Measurements from ENCODE around the gene HASPIN. TPM values are rescaled to one million over a fixed set of nuclear protein-coding genes. Genes with fewer than 3 reads are reported as not detected.

Gene HASPIN
- total RNA-seq, 2 experiments from 2014 or later: 20.7 to 21.3 TPM

DNA sequence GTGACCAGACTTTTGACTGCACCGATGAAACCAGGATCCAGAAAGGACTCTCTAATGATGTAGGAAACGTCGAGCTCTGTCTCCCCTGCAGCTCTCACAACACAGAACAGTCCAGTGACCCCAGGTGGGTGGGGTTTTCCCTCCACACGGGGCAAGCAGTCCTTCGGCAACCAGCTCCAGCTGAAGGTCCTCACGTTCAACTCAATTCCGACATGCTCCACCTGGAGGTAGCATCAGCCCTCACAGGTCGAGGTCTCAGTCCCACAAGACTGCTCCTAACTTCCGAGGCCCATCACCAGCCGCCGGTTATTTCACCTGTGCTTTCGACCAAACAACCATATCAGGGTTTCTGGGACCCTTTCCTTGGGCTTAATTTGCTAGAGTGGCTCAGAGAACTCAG lies 49.1 kb downstream of the HASPIN start:
- intact Hi-C loops (cut with micrococcal nuclease): no loop called here
- TF ChIP-seq, protein P1, sequence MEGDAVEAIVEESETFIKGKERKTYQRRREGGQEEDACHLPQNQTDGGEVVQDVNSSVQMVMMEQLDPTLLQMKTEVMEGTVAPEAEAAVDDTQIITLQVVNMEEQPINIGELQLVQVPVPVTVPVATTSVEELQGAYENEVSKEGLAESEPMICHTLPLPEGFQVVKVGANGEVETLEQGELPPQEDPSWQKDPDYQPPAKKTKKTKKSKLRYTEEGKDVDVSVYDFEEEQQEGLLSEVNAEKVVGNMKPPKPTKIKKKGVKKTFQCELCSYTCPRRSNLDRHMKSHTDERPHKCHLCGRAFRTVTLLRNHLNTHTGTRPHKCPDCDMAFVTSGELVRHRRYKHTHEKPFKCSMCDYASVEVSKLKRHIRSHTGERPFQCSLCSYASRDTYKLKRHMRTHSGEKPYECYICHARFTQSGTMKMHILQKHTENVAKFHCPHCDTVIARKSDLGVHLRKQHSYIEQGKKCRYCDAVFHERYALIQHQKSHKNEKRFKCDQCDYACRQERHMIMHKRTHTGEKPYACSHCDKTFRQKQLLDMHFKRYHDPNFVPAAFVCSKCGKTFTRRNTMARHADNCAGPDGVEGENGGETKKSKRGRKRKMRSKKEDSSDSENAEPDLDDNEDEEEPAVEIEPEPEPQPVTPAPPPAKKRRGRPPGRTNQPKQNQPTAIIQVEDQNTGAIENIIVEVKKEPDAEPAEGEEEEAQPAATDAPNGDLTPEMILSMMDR (IDR thresholded peaks at IDR 0.05): no peak
- POLR2A ChIA-PET: interaction anchor here (0.8 kb wide), 1 partner anchor 10 kb away, joined by 3 read pairs; no protein-coding TSS in a partner anchor
- Mint-ChIP-seq H3K27ac (no peak overlapping the region), H3K4me3 (no peak overlapping the region), H3K36me3 (ENCODE audit: low read depth) (peaks cover 5% of the 10 kb centered on the region), H3K4me1 (ENCODE audit: low read depth) (peaks cover 42% of the 10 kb centered on the region), H3K9me3 (no peaks in the 10 kb centered on the region), H3K27me3 (peaks cover 5% of the 10 kb centered on the region)
- no peak for DNase-seq
- CTCF ChIA-PET: interaction anchor here (1.0 to 1.7 kb wide), 5 partner anchors 19 to 71 kb away, joined by 3 to 8 read pairs (median 3); no protein-coding TSS in a partner anchor
- ATAC-seq: no peak

DNA sequence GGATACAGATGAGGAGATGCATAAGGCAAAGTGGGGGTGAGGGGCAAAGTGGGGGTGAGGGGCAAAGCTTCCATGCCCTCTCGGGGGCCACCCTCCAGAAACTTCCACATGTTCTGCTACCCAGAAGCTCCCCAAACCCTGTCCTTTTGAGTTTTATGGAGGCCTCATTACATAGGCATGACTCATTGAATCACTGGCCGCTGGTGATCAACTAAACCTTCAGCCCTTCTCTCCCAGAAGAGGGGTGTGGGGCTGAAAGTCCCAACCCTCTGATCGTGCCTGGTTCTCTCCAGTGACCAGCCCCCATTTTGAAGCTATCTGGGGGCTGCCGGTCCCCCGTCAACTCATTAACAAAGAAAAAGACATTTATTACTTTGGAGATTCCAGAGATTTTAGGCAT lies 49.8 kb downstream of the HASPIN start:
- Mint-ChIP-seq H3K27ac (no peak overlapping the region), H3K9me3 (no peaks in the 10 kb centered on the region), H3K4me1 (ENCODE audit: low read depth) (peaks cover 36% of the 10 kb centered on the region), H3K27me3 (peaks cover 3% of the 10 kb centered on the region), H3K36me3 (ENCODE audit: low read depth) (peaks cover 1% of the 10 kb centered on the region), H3K4me3 (no peak overlapping the region)
- DNase-seq (no peak), ATAC-seq (no peak)
- CTCF ChIA-PET: interaction anchor here (1.0 to 1.3 kb wide), 3 partner anchors 18 to 36 kb away, joined by 3 to 4 read pairs (median 3); no protein-coding TSS in a partner anchor
- POLR2A ChIA-PET: interaction anchor here (0.9 kb wide), 1 partner anchor 71 kb away, joined by 3 read pairs; no protein-coding TSS in a partner anchor
- TF ChIP-seq, protein P1 (IDR thresholded peaks at IDR 0.05): no peak
- intact Hi-C loops (cut with micrococcal nuclease): no loop called here

DNA sequence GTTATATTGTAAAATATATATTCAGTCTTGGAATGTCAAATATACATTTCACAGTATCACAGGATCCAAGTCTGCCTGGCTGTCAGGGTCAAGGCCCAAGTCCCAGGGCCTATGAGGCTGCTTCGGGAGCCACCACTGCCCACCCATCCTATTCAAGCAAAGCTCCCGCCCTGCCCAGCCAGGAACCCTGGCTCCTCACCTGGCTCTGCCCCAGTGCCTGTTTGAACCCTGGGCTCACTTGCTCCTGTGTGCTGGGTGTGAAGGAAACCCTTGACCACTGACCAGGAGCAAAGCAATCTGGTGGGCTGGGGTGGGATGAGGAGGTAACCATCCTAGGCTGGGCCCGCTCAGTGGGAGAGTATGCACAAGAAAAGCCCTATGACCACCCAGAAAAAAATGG lies 50.3 kb downstream of the HASPIN start:
- H3K4me3 Mint-ChIP-seq: no peak overlapping the region

More for the DNA sequence above, 50.3 kb downstream of the HASPIN start:
- ATAC-seq (no peak), DNase-seq (no peak)
- ChIA-PET POLR2A (interaction anchor here (0.9 kb wide), 1 partner anchor 71 kb away, joined by 3 read pairs; no protein-coding TSS in a partner anchor), CTCF (interaction anchor here (1.3 to 2.1 kb wide), 3 partner anchors 36 to 54 kb away, joined by 3 to 5 read pairs (median 4); no protein-coding TSS in a partner anchor)
- Mint-ChIP-seq H3K36me3 (ENCODE audit: low read depth) (no peaks in the 10 kb centered on the region), H3K27me3 (peaks cover 2% of the 10 kb centered on the region), H3K9me3 (no peaks in the 10 kb centered on the region), H3K4me1 (ENCODE audit: low read depth) (peaks cover 31% of the 10 kb centered on the region), H3K27ac (no peak overlapping the region)
- intact Hi-C loops (cut with micrococcal nuclease): no loop called here
- TF ChIP-seq, protein P1 (IDR thresholded peaks at IDR 0.05): no peak

Other genes with a start within 250 kb of the HASPIN start
- not detected for gene ASPA, start 247.9 kb upstream of the HASPIN start, total RNA-seq
- gene TRPV3, start 166.1 kb upstream of the HASPIN start, total RNA-seq: under 1 TPM; 0.25 to 0.67 TPM
- 1 to 10 TPM; 2.1 to 2.7 TPM for gene TRPV1, start 114.5 kb upstream of the HASPIN start, total RNA-seq
- 10 to 100 TPM; 10.0 TPM for gene SHPK, start 87.7 kb upstream of the HASPIN start, total RNA-seq
- 1 to 10 TPM; 6.4 to 9.3 TPM for gene CTNS, start 87.1 kb upstream of the HASPIN start, total RNA-seq
- 10 to 100 TPM; 14.3 to 15.1 TPM for gene TAX1BP3, start 55.3 kb upstream of the HASPIN start, total RNA-seq
- gene EMC6, start 55.1 kb upstream of the HASPIN start, total RNA-seq: 10 to 100 TPM; 50.8 to 58.7 TPM
- gene P2RX5, start 27.7 kb upstream of the HASPIN start, total RNA-seq: 10 to 100 TPM; 35.7 to 39.5 TPM
- 10 to 100 TPM; 31.8 to 32.4 TPM for gene ITGAE, start 77.3 kb downstream of the HASPIN start, total RNA-seq
- 10 to 100 TPM; 34.7 to 41.1 TPM for gene NCBP3, start 122.3 kb downstream of the HASPIN start, total RNA-seq
- gene CAMKK1, start 169.2 kb downstream of the HASPIN start, total RNA-seq: 1 to 10 TPM; 6.7 to 6.9 TPM
- 1 to 10 TPM in 1 of 2 experiments, under 1 TPM in 1; 0.43 to 1.7 TPM for gene P2RX1, start 192.6 kb downstream of the HASPIN start, total RNA-seq
- gene ATP2A3, start 240.5 kb downstream of the HASPIN start, total RNA-seq: 100 to 1,000 TPM; 113 to 117 TPM

Measured in activated CD8-positive, alpha-beta T cell treated with anti-CD3 and anti-CD28 coated beads for 36 hours (primary cell).